Ishikawa (cell line): ENCODE data around the gene OSBPL10.

Source experiments
- CEBPB ChIP-seq: IDR thresholded peaks from 2 replicates; pipeline ENCODE4 v1.6.1; 2012
- CREB1 ChIP-seq: IDR thresholded peaks from 2 replicates; pipeline ENCODE4 v1.6.1; 2012; ENCODE audit warnings: low read depth
- EGR1 ChIP-seq: IDR thresholded peaks from 2 replicates; pipeline ENCODE4 v1.6.1; 2012
- EP300 ChIP-seq: IDR thresholded peaks from 2 replicates; pipeline ENCODE4 v1.6.1; 2012; ENCODE audit warnings: borderline replicate concordance
- FOXM1 ChIP-seq: IDR thresholded peaks from 2 replicates; pipeline ENCODE4 v1.6.1; 2012; ENCODE audit warnings: low read depth, borderline replicate concordance
- NFIC ChIP-seq: IDR thresholded peaks from 2 replicates; pipeline ENCODE4 v1.6.1; 2012
- RAD21 ChIP-seq: IDR thresholded peaks from 2 replicates; pipeline ENCODE4 v1.6.1; 2012; ENCODE audit warnings: low read depth
- TAF1 ChIP-seq: IDR thresholded peaks from 2 replicates; pipeline ENCODE4 v1.6.1; 2012; ENCODE audit warnings: low read depth, mild to moderate bottlenecking
- TCF12 ChIP-seq: IDR thresholded peaks from 2 replicates; pipeline ENCODE4 v1.6.1; 2012; ENCODE audit warnings: low read depth
- TEAD4 ChIP-seq: IDR thresholded peaks from 2 replicates; pipeline ENCODE4 v1.6.1; 2012
- YY1 ChIP-seq: IDR thresholded peaks from 2 replicates; pipeline ENCODE4 v1.6.1; 2012; ENCODE audit warnings: low read depth
- ZBTB7A ChIP-seq: IDR thresholded peaks from 2 replicates; pipeline ENCODE4 v1.6.1; 2012; ENCODE audit warnings: low read depth
- TF ChIP-seq, protein P1 (sequence below): IDR thresholded peaks from 2 replicates; pipeline ENCODE4 v1.6.1; 2012; ENCODE audit warnings: low read depth, mild to moderate bottlenecking
- TF ChIP-seq, protein P2 (sequence below): IDR thresholded peaks from 2 replicates; pipeline ENCODE4 v1.6.1; 2012
- TF ChIP-seq, protein P3 (sequence below): IDR thresholded peaks from 2 replicates; pipeline ENCODE4 v1.6.1; 2012

Gene OSBPL10

DNA sequence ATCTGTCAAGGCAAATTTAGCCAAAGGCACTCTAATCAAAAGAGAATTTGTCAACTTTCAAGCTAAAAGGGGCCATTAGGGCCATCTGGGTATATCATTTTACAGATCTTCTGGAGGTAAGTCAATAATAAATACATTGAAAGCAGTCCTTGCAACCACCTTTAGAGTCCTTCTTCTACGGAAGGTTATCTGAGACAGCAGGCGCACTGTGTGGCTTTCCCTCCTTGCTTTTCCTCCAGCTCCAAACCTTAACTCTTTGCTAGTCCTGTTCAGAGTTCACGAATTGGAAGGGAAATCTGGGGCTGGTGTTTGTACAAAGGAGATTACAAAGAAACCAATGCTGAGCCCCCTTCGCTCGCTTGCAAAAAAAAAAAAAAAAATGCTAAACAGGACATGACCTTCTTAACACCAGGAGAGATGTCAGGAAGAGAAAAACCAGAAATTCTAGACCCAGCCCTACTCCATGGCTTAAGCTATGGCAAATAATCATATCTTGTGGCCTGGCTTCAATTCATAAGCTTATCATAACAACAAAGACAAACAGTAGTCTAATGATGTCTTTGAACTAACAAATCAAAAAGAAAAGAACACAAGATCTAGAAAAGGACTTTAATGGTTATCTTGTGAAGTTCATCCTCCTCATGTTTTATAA, 232.7 kb downstream of the OSBPL10 start:
- TF ChIP-seq TCF12 (no peak), ZBTB7A (no peak), EP300 (no peak), NFIC (no peak), CEBPB (no peak), TAF1 (no peak), CREB1 (no peak), EGR1 (no peak), YY1 (no peak)
- TF ChIP-seq, protein P1, sequence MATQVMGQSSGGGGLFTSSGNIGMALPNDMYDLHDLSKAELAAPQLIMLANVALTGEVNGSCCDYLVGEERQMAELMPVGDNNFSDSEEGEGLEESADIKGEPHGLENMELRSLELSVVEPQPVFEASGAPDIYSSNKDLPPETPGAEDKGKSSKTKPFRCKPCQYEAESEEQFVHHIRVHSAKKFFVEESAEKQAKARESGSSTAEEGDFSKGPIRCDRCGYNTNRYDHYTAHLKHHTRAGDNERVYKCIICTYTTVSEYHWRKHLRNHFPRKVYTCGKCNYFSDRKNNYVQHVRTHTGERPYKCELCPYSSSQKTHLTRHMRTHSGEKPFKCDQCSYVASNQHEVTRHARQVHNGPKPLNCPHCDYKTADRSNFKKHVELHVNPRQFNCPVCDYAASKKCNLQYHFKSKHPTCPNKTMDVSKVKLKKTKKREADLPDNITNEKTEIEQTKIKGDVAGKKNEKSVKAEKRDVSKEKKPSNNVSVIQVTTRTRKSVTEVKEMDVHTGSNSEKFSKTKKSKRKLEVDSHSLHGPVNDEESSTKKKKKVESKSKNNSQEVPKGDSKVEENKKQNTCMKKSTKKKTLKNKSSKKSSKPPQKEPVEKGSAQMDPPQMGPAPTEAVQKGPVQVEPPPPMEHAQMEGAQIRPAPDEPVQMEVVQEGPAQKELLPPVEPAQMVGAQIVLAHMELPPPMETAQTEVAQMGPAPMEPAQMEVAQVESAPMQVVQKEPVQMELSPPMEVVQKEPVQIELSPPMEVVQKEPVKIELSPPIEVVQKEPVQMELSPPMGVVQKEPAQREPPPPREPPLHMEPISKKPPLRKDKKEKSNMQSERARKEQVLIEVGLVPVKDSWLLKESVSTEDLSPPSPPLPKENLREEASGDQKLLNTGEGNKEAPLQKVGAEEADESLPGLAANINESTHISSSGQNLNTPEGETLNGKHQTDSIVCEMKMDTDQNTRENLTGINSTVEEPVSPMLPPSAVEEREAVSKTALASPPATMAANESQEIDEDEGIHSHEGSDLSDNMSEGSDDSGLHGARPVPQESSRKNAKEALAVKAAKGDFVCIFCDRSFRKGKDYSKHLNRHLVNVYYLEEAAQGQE: no peak
- TF ChIP-seq, protein P2, sequence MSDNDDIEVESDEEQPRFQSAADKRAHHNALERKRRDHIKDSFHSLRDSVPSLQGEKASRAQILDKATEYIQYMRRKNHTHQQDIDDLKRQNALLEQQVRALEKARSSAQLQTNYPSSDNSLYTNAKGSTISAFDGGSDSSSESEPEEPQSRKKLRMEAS: no peak
- TF ChIP-seq, protein P3, sequence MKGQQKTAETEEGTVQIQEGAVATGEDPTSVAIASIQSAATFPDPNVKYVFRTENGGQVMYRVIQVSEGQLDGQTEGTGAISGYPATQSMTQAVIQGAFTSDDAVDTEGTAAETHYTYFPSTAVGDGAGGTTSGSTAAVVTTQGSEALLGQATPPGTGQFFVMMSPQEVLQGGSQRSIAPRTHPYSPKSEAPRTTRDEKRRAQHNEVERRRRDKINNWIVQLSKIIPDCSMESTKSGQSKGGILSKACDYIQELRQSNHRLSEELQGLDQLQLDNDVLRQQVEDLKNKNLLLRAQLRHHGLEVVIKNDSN: no peak

DNA sequence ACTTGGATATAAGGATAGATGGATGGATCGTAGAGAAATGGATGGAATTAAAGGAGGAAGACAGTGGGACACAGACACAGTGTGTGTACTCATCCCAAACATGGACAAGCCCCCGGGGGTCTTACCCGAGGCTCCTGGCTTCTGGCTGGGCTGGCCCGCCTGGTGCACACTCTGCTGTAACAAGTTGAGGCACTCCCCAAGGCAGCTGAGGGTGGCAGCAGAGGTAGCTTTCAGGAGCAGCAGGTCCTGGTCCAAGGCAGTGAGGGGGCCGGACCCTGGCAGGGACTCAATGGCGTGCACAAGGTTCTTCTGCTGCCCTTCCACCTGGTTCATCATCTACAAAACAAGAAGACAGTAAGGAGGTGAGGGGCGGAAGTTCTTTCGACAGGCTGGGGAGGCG, 233.3 kb downstream of the OSBPL10 start:
- no peak for TF ChIP-seq RAD21
- TF ChIP-seq, protein P1: no peak
- TF ChIP-seq FOXM1: no peak
- no peak for TF ChIP-seq TEAD4
- no peak for TF ChIP-seq CREB1
- no peak for TF ChIP-seq NFIC
- no peak for TF ChIP-seq TAF1
- TF ChIP-seq EGR1: no peak
- no peak for TF ChIP-seq EP300
- TF ChIP-seq, protein P2: no peak
- no peak for TF ChIP-seq CEBPB
- TF ChIP-seq TCF12: no peak
- TF ChIP-seq, protein P3: no peak
- TF ChIP-seq YY1: no peak
- TF ChIP-seq ZBTB7A: no peak

DNA sequence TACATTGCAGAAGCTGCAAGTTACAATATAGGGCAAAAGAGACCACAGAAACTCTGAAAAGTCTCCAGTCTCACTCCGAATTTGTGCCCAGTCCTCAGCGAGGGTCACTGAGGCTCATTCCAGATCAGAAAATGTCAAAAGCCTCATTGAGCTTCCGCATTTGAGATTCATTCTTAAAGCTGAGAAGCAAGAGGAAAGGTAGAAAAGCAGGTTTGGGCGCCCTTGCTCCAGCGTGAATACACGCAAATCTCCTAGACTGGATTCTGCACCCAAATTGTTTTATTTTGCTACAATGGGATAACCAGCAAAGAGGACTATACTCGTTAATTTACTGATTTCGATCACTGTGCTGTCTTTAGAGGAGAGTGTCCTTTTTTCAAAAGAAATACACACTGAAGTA, 236.1 kb downstream of the OSBPL10 start:
- TF ChIP-seq ZBTB7A (no peak), TCF12 (no peak)

DNA sequence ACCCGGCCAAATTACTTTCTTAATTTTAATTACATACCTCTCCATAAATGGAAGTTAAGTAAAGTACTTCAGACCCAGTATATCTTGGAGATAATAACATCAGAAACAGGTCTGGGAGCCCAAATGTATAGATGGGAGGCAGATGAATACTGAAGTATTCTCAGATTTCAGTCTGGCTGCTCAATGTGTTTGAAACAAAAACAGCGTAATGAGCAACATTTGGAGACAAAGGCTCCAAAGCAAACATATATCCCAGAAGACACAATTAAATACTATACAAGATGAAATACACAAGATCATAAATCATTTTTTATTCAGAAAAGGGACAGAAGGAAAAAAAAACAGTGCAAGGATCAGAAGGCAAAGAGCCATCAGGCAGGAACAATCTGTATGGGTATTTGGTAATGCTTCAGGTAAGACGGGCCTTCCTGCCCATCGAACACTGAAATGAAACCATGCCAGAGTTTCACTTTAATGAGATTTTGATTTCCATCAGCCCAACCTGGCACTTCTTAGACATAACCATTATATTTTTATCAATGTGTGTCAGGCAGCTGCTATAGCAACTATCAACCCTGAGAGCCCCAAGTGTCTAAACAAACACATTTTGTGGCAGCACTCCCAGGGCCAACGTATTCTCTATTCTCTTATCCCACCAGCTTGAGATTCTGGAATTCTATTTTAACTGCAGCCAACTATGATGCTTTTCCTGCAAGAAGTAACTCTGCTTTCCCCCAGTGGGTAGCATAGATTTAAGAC, 237.6 kb downstream of the OSBPL10 start:
- TF ChIP-seq TAF1 (no peak), EP300 (no peak)

DNA sequence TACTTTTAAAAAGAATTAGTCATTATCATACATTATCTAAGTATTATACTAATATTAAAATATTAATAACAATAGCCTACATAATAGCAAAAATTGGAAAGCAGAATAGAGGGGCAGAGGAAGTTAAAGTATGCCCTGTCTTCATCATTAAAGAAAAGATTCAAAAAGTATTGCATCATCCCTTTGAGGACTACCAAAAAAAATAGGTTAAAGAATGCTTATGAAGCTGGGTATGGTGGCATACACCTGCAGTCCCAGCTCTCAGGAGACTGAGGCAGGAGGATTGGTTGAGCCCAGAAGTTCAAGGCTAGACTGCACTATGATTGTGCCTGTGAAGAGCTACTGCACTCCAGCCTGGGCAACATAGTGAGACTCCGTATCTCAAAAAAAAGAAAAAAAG, 240.7 kb downstream of the OSBPL10 start:
- TF ChIP-seq, protein P3: no peak
- TF ChIP-seq CREB1: no peak
- no peak for TF ChIP-seq RAD21
- TF ChIP-seq YY1: no peak
- no peak for TF ChIP-seq TEAD4
- TF ChIP-seq TAF1: no peak
- no peak for TF ChIP-seq TCF12
- TF ChIP-seq, protein P1: no peak
- no peak for TF ChIP-seq EP300
- TF ChIP-seq FOXM1: no peak
- TF ChIP-seq ZBTB7A: no peak
- no peak for TF ChIP-seq NFIC
- TF ChIP-seq, protein P2: no peak
- TF ChIP-seq CEBPB: no peak
